OCI-LY1 (cell line): ENCODE results near the gene TEAD1.

Experiments used
- CTCF ChIP-seq: fragments of 200-600 bp; sonication (generic), shearing (Covaris generic); IDR thresholded peaks from 2 replicates; pipeline ENCODE4 v1.5.1; 2017; ENCODE audit warnings: mild to moderate bottlenecking, antibody characterized with exemption, low read length, moderate library complexity, mixed read lengths
- EZH2 ChIP-seq: fragments of 200-600 bp; sonication (generic), shearing (Covaris generic); IDR thresholded peaks from 2 replicates; pipeline ENCODE4 v1.8.0; 2017; ENCODE audit warnings: borderline replicate concordance, mixed run types, mild to moderate bottlenecking, antibody characterized with exemption, low read length, moderate library complexity, mixed read lengths

- TF ChIP-seq CTCF, result no peak
- TF ChIP-seq EZH2, result no peak
Measured at GRCh38 chr11:12701811-12702592, 27.8 kb downstream of the TEAD1 start.
